ENCODE data around the gene DNAAF5.
A peak's percentile ranks its signal among the peaks of the same experiment; 100 is the strongest.

The DNAAF5 gene

DNA sequence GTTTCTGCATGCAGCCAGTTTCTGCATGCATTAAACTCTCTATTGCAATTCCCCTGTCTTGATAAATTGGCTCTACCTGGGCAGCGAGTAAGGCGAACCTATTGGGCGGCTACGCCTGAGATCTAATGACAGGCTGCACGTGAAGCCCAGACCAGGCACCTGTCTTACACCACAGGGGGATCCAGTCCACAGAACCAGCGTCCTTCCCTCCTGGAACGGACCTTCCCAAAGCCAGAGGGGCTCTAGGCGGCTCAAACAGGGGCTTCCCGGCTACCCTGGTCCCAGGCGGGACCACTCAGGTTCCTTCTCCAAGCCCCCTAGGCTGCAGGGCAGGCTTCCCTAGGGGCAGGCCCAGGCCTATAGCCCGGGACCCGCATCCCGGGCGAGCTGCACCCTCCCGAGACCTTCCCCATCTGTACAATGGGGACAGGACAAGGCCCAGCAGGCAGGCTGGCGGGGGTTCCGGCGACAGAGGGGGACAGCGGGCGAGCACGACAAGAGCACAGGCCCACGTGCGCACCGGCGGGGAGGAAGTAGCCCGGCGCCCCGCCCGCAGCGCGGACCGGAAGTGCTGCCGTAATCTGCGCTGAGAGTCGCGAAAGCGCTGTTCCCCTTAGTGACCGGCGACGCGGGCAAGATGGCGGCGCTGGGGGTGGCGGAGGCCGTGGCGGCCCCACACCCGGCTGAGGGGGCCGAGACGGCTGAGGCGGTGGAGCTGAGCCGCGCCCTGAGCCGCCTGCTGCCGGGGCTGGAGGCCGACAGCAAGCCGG is at the start of gene DNAAF5:
Gene DNAAF5, plus strand, starts transcription at position 616 of the 770 bp plus-strand sequence. Its CDS starts 22 bp downstream, at position 638.
- DNase-seq = peak; percentile 83 to 86

DNA sequence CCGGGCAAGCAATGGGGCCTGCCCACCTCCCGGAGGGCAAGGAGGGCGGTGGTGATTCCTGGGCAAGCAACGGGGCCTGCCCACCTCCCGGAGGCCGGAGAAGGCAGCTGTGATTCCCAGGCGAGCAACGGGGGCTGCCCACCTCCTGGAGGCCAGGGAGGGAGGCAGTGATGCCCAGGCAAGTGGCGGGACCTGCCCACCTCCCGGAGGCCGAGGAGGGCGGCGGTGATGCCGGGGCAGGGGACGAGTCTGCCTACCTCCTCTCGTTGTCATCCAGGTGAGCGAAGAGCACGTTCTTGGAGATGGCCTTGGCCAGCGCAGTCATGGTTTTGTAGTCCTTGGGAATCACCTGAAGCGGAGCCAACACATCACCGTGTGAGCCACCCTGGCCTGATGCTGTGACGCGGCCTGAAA is 49.5 kb upstream of the DNAAF5 start:
- no peak for DNase-seq

DNA sequence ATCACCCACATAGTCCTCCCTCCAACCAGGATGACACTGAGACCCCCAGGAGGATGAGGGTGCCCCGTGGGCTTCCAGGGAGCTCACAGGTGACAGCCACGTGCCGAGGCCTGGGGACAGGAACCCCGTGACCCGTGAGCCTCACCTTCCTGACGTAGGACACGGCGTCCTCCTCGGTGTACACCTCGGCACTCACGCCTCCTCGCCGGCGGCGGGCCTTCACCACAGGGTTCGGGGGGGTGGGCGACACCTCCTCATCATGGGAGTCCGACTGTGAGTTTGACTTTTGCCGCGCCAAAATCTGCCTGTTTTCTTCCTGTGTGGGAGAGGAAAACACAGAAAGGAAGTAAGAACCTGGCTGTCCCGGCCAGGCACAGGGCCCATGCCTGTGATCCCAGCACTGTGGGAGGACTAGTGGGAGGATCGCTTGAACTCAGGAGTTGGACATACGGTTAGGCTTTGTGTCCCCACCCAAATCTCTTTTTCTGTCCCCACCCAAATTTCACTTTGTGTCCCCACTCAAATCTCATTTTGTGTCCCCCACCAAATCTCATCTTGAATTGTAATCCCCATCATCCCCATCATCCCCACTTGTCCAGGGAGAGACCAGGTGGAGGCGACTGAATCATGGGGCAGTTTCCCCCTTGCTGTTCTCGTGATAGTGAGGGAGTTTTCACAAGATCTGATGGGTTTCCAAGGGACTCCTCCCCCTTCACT is 45.9 kb upstream of the DNAAF5 start:
- no peak for DNase-seq

GRCh38 chr7:681551-682307 is 44.8 kb upstream of the DNAAF5 start:
- no peak for DNase-seq

DNA sequence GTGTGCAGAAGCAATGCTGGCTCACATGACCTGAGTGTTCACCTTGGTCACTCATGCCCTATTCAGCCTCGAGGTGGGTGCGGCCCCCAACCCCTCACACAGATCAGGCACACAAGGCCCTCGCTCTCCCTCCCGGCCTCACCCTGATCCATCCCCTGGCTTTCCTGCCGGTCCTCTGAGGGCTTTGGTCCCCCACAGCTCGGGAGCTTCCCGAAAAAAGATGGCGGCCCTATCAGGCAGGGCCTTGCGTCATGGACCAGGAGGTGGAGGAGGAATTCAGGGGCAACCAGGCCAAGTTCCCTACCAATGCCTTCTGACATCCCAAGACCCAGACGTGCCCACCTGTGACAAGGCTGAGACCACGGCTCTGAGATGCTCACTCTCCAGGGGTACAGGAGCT is 43.7 kb upstream of the DNAAF5 start:
- no peak for DNase-seq

DNA sequence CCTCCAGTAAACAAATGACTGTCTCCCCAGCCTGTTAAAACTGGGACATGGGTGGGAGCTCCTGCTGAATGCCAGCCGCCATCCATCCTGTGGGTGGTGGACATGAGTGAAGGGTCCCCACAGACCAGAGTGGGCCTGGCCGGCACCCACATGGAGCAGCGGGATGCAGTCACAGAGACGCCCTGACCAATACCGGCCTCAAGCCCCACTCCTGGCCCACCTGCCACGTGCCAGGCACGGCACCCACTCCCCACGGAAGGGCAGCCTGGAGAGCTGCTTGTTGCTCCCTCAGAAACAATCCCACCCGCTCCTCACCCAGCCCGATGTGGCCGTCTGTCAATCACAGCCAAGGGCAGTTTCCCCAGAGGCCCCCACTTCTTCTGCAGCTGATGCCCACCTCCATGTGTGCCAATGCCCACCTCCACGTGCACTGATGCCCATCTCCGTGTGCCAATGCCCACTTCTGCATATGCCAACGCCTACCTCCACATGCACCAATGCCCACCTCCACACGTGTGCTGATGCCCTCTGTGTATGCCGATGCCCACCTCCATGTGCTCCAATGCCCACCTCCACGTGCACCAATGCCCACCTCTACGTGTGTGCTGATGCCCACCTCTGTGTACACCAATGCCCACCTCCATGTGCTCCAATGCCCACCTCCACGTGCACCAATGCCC is 42.8 kb upstream of the DNAAF5 start:
- DNase-seq = no peak

- no peak for DNase-seq
These were observed 42.1 kb upstream of the DNAAF5 start for GRCh38 chr7:684416-684815.

DNA sequence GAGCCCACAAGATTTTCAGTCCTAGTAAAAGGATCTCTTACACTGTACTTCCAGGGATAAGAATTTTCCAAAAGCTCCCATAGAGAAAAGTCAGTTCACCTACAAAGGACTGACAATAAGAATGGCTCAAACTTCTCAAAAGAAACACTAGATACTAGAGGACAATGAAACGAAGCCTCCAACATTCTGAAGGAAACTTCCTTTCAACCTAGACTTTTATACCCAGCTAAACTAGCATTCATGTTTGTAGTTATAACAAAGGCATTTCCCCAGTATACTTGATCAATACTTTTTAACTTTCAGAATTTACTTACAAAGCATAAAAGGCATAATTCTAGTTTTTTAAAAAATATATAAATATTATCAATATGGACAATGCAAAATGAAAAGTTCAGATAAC is 41.0 kb upstream of the DNAAF5 start:
- DNase-seq = no peak

- DNase-seq = no peak
These were observed 35.8 kb upstream of the DNAAF5 start for GRCh38 chr7:690478-691360.

DNA sequence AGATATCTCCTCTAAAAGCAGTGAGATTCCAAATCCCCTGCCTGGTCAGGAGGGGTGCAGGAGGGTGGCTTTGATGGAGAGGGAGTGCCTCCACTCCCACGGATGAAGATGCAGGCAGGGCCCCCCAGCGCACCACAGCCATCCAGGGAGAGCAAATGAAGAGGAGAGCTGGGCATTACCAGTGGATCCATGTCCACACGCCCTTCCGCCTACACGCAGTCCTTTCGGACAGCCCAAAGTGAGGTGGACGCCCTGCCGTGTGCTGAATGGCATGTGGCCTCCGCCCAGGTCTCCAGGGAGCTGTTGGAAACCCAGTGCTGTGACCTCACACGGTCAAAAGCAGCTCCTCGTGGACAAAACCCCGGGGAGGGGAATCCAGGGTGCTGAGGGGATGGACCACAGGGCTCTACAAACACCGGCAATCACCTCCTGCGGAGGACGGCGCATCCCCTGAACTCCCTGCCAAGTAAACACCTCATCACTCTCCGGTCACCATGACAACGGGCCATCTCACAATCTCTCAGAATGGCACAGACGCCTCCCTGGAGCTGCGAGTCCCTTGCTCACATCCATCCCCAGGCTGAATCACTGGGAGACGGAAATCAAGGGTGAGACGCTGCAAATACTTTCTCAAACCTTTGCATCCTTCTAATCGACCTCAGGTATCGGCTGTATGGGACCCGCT is 35.0 kb upstream of the DNAAF5 start:
- DNase-seq = no peak

GRCh38 chr7:693280-693679 is 33.2 kb upstream of the DNAAF5 start:
- DNase-seq = no peak

- DNase-seq = no peak
These were observed 30.1 kb upstream of the DNAAF5 start for GRCh38 chr7:696426-696811.

DNA sequence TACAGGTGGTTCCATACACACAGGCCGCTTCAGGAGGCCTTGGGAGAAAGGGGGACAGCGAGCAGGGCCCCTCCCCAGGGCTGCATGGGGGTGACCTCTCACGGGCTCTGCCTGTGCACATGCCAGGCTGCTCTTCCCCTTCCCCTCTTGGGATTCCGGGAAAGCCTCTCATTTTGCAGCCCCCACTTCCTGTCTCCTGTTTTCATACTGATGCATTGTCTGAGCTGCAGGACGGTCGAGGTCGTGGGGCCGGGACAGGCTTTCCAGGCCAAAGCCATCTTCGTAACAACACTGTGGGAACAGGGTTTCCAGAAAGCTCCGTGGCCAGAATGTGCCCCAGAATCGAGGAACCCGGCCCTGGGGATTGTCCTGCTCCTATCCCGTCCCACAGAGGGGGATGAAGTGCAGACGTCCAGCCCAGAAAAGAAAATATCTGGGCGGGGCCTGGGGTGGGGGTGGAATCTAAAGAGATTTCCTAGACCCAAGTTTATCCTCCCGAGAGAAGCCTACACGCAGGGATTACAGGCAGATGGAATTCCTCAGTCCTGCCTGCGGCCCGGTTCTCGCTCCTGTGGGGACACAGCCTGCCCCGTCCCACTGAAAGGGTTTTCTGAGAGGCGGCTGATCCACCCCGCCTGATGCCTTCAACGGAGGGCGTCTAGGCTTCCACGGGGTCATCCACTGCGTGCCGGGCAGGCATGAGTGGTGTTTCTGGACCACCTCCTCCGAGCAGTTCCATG is 29.5 kb upstream of the DNAAF5 start:
- DNase-seq = no peak

DNA sequence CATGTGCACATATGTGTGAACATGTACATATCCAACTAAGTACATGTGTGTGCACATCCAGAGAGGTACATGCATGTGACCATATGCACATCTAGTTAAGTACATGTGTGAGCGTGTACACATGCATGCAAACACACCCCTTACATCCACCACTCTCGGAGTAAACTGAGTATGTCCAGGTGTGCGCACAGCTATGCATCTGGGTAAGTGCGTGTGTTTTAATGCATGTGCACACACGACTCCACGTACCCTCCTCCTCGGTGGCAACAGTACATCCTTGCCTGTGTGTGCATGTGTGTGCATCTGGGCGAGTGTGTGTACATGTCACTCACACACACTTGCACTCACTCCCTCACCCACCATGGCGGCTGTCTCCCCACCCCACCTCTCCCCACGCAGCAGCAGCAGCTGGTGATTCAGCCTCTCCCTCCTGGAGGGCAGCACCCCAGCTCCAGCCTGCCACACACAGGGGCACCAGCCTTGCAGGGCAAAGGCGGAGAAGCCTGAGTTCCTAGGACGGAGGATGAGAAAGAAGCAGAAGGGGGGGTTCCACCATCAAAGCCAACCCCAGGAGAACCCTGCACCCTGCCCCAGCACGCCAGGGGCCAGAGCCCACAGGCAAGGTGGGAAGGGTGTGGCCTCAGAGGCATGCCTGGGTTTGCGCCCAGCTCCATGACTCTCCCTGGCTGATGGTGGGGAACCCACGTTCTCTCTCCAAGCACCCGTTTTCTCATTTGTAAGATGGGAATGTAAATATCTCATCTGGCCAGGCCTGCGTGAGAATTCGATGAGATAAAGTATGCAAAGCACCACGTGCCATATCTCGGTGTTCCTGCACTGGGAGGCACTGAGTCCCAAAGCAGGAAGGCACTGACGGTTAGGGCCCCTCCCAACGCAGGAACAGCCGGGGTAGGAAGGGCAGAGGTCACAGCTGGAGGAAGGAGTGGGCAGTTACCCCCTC is 27.7 kb upstream of the DNAAF5 start:
- no peak for DNase-seq

GRCh38 chr7:699476-700170 is 26.9 kb upstream of the DNAAF5 start:
- no peak for DNase-seq

DNA sequence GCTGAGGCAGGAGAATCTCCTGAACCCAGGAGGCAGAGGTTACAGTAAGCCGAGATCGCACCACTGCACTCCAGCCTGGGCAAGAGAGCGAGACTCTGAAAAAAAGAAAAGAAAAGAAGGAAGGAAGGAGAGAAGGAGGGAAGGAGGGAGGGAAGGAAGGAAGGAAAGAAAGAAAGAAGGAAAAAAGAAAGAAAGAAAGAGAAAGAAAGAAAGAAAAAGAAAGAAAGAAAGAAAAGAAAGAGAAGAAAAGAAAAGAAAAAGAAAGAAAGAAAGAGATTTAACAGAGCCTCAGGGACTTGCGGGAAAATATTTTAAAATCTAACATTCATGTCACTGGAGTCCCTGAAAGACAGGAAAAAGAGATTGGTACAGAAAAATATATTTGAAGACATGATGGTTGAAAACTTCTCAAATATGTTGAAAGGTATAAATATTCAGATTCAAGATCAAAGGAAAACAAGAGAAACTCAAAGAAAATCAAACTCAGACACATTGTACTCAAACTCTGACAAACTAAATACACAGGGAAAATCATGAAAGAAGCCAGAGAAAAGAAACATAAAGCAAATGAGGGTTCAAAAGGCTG is 25.3 kb upstream of the DNAAF5 start:
- no peak for DNase-seq

DNA sequence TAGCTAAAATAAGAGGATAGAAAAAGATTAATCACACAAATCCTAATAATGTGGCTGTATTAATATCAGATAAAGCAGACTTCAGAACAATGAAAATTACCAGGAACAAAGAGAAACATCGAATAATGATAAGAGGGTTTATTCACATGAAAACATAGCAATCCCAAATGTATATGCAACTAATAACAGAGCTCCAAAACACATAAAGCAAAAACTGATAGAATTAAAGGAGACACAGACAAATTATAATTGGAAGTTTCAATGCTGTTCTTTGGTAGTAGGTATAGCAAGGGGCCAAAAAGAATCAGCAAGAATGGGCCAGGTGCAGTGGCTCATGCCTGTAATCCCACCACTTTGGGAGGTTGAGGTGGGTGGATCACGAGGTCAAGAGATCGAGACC is 23.4 kb upstream of the DNAAF5 start:
- no peak for DNase-seq

- no peak for DNase-seq
These were observed 19.8 kb upstream of the DNAAF5 start for GRCh38 chr7:706721-707120.
